ENCODE measurements around the gene CYSRT1. TPM values are rescaled to one million over a fixed set of nuclear protein-coding genes. Genes with fewer than 3 reads are reported as not detected.

Gene CYSRT1
- total and polyA plus RNA-seq, 2 experiments from 2014 or later = 0.43 to 0.75 TPM

DNA sequence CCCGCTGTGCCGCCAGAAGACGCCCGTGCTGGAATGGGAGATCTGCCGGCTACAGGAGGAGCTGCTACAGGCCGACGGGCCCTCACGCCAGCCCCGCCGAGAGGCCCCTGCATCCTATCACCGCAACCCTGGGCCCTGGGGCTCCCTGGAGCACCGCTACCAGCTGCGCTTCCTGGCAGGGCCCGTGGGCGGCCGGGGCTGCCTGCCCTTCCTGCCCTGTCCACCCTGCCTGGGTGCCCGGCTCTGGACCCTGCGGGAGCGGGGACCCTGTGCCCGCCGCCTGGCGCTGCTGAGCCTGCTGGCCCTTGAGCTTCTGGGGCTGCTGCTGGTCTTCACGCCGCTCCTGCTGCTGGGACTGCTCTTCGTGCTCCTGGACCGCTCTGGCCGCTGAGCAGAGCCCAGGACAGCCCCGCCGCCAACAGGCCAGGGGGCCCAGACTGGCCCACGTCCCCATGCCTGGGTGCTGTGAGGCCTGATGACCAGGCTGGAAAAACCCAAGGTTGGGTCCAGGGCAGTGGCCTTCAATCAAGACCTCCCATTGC lies 6.7 kb upstream of the CYSRT1 start:
- Histone ChIP-seq H3K4me1 (ENCODE audit: insufficient read depth) (peaks cover 13% of the 10 kb centered on the region), H3K9me3 (ENCODE audit: low read depth) (no peaks in the 10 kb centered on the region), H3K27me3 (replicated peaks; ENCODE audit: insufficient read depth) (no peaks in the 10 kb centered on the region), H3K36me3 (ENCODE audit: low read depth) (no peaks in the 10 kb centered on the region), H3K9ac (no peak overlapping the region), H3K4me3 (no peak overlapping the region), H2AFZ (no peak overlapping the region), H4K20me1 (ENCODE audit: insufficient read depth) (no peaks in the 10 kb centered on the region), H3K79me2 (ENCODE audit: insufficient read depth) (no peaks in the 10 kb centered on the region), H3K9me2 (ENCODE audit: insufficient read depth) (no peaks in the 10 kb centered on the region), H3K27ac (no peak overlapping the region), H3F3A (ENCODE audit: insufficient read depth) (no peaks in the 10 kb centered on the region), H3K4me2 (ENCODE audit: unreplicated experiment) (no peak overlapping the region)
- 85 to 89% methylated on average over 23 to 28 of the region's 30 CpGs for WGBS, 2 experiments (ENCODE audit: low coverage in 1 of 2, low lambda C conversion rate in 2 of 2, missing lambda C conversion rate in 2 of 2)
- DNase-seq = no peak
- TF ChIP-seq EZH2 (IDR thresholded peaks at IDR 0.05; ENCODE audit: insufficient read depth, poor library complexity, severe bottlenecking) (no peak), EZH2phosphoT487 (IDR thresholded peaks at IDR 0.05; ENCODE audit: insufficient read depth, low read depth) (no peak)
- in situ Hi-C loops (cut with MboI) = loop anchor here (10.0 kb wide), 1 partner anchor 93 kb away; no protein-coding TSS in a partner anchor

DNA sequence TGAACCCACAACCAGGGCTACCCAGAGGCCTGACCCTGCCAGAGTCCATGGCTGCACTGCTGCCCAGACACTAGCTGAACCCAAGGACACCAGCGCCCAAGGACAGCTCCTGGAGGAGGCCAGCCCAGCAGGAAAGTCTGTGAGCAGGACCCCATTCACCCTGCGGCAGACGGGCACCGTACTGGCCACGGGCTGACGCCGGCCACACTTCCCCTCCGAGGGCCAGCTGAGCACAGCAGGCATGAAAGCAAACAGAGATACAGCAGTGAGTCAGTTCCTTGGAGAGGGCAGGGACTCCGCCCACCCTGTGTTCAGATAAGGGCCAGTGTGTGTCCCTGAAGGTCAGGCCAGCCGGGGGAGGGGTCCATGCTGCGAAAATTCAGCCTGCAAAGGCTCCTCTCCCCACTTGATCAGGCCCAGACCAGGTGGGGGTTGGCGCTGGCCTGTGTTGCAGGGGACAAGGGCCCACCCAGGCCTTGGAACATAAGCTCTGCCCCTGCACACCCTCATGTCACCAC lies 6.2 kb upstream of the CYSRT1 start:
- Histone ChIP-seq H3F3A (ENCODE audit: insufficient read depth) (no peaks in the 10 kb centered on the region), H2AFZ (no peak overlapping the region), H3K4me1 (ENCODE audit: insufficient read depth) (peaks cover 13% of the 10 kb centered on the region), H3K9me3 (ENCODE audit: low read depth) (no peaks in the 10 kb centered on the region), H3K36me3 (ENCODE audit: low read depth) (no peaks in the 10 kb centered on the region), H3K4me3 (no peak overlapping the region), H4K20me1 (ENCODE audit: insufficient read depth) (no peaks in the 10 kb centered on the region), H3K27ac (no peak overlapping the region), H3K27me3 (replicated peaks; ENCODE audit: insufficient read depth) (no peaks in the 10 kb centered on the region), H3K4me2 (ENCODE audit: unreplicated experiment) (no peak overlapping the region), H3K9me2 (ENCODE audit: insufficient read depth) (no peaks in the 10 kb centered on the region), H3K9ac (no peak overlapping the region), H3K79me2 (ENCODE audit: insufficient read depth) (no peaks in the 10 kb centered on the region)
- in situ Hi-C loops (cut with MboI) = loop anchor here (10.0 kb wide), 1 partner anchor 94 kb away; no protein-coding TSS in a partner anchor
- 75 to 85% methylated on average over 12 of the region's 12 CpGs for WGBS, 2 experiments (ENCODE audit: low coverage in 1 of 2, low lambda C conversion rate in 2 of 2, missing lambda C conversion rate in 2 of 2)
- peak; percentile 53 for DNase-seq
- TF ChIP-seq EZH2 (IDR thresholded peaks at IDR 0.05; ENCODE audit: insufficient read depth, poor library complexity, severe bottlenecking) (no peak), EZH2phosphoT487 (IDR thresholded peaks at IDR 0.05; ENCODE audit: insufficient read depth, low read depth) (no peak)

DNA sequence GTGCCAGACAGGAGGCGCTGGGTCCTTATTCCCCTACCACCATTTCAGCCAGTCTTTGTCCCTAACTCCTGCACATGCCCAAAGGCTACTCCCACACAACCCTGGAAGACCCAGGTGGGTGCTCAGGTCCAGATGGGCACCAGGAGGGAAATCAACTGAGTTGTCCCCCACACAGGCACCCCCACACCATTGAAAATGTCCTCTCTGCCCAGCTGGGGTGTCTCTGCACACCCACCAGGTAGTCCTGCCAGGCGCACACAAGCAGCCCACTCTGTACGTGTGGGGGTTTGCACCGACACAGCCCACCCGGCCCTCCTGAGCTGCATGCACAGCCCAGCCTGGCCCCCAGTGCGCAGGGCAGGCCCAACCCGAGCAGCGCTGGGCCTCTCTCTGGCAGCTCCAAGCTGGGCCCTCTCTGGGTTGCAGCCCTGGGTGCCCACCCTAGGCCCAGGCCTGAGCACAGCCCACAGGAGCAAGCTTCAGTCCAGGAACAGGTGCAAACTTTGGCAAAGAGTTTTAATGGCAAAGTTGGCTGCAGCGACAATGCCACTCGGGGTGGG lies 5.1 kb upstream of the CYSRT1 start:
- Histone ChIP-seq H3K4me2 (ENCODE audit: unreplicated experiment) (no peak overlapping the region), H3K27ac (no peak overlapping the region), H3K79me2 (ENCODE audit: insufficient read depth) (no peaks in the 10 kb centered on the region), H3K9ac (no peak overlapping the region), H3K9me3 (ENCODE audit: low read depth) (no peaks in the 10 kb centered on the region), H3K4me3 (no peak overlapping the region), H3K9me2 (ENCODE audit: insufficient read depth) (no peaks in the 10 kb centered on the region), H3F3A (ENCODE audit: insufficient read depth) (no peaks in the 10 kb centered on the region), H4K20me1 (ENCODE audit: insufficient read depth) (no peaks in the 10 kb centered on the region), H3K4me1 (ENCODE audit: insufficient read depth) (peaks cover 16% of the 10 kb centered on the region), H2AFZ (no peak overlapping the region), H3K27me3 (replicated peaks; ENCODE audit: insufficient read depth) (no peaks in the 10 kb centered on the region), H3K36me3 (ENCODE audit: low read depth) (no peaks in the 10 kb centered on the region)
- DNase-seq = no peak
- WGBS, 2 experiments (ENCODE audit: low coverage in 1 of 2, low lambda C conversion rate in 2 of 2, missing lambda C conversion rate in 2 of 2) = 95 to 98% methylated on average over 7 to 10 of the region's 10 CpGs
- TF ChIP-seq EZH2phosphoT487 (IDR thresholded peaks at IDR 0.05; ENCODE audit: insufficient read depth, low read depth) (no peak), EZH2 (IDR thresholded peaks at IDR 0.05; ENCODE audit: insufficient read depth, poor library complexity, severe bottlenecking) (no peak)
- in situ Hi-C loops (cut with MboI) = loop anchor here (10.0 kb wide), 1 partner anchor 95 kb away; no protein-coding TSS in a partner anchor

DNA sequence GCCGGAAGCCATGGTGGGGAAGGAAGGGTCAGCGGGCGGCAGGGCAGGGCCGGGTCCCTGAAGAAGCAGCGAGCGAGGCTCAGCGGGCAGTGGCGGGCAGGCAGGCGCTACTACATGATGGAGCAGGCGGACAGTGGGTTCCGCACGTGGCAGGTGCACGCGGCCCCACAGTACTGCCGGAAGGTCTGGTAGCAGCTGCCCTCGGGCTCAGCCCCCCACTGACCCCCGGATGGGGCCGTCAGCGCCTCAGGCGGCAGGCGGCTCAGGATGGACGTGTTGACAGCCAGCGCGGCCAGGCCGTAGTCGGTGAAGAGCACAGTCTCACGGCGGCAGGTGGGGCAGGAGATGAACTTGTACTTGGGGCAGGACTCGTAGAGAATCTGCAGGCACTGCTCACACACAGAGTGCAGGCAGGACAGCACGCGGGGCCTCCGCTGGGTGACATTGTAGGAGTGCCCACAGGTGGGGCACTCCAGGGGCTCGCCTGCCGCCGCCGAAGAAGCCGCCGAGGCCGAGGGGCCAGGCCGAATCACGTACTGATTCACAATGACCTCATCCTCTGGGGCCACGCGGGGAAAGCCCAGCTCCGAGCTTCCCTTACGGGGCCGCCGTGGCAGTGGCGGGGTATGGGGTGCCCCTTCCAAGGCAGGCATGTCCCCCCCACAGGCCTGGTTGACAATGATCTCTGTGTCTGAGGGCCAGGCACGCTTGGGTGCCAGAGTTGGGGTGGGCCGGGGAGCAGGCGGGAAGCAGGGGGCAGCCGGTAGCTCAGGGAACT lies 4.5 kb upstream of the CYSRT1 start:
- in situ Hi-C loops (cut with MboI) = no loop called here
- no peak overlapping the region for H2AFZ ChIP-seq
- H3K4me3 ChIP-seq = no peak overlapping the region
- peaks cover 16% of the 10 kb centered on the region for H3K4me1 ChIP-seq (ENCODE audit: insufficient read depth)
- H3K79me2 ChIP-seq (ENCODE audit: insufficient read depth) = no peaks in the 10 kb centered on the region
- no peaks in the 10 kb centered on the region for H3K9me3 ChIP-seq (ENCODE audit: low read depth)
- no peaks in the 10 kb centered on the region for H3F3A ChIP-seq (ENCODE audit: insufficient read depth)
- DNase-seq = no peak
- H3K36me3 ChIP-seq (ENCODE audit: low read depth) = no peaks in the 10 kb centered on the region
- no peaks in the 10 kb centered on the region for H3K27me3 ChIP-seq (replicated peaks; ENCODE audit: insufficient read depth)
- no peaks in the 10 kb centered on the region for H4K20me1 ChIP-seq (ENCODE audit: insufficient read depth)
- TF ChIP-seq EZH2phosphoT487 (IDR thresholded peaks at IDR 0.05; ENCODE audit: insufficient read depth, low read depth) (no peak), EZH2 (IDR thresholded peaks at IDR 0.05; ENCODE audit: insufficient read depth, poor library complexity, severe bottlenecking) (no peak)
- H3K27ac ChIP-seq = no peak overlapping the region
- H3K4me2 ChIP-seq (ENCODE audit: unreplicated experiment) = no peak overlapping the region
- WGBS, 2 experiments (ENCODE audit: low coverage in 1 of 2, low lambda C conversion rate in 2 of 2, missing lambda C conversion rate in 2 of 2) = 93 to 94% methylated on average over 44 to 51 of the region's 52 CpGs
- no peak overlapping the region for H3K9ac ChIP-seq
- no peaks in the 10 kb centered on the region for H3K9me2 ChIP-seq (ENCODE audit: insufficient read depth)

Data from GM23248 (cell line).